C4-2B (cell line): ENCODE measurements around the gene GOLGA6L7.
"Not testable (repeated sequence)": the region's sequence is repeated elsewhere in the genome, so short reads cannot be mapped to it uniquely, and the experiment has no call there.

Source experiments
- CTCF ChIP-seq: fragments of 450-650 bp; conservative IDR thresholded peaks from 2 replicates; pipeline ENCODE4 v1.5.1; 2017; ENCODE audit warnings: mild to moderate bottlenecking
- ZFX ChIP-seq: fragments of 450-650 bp; IDR thresholded peaks from 2 replicates; pipeline ENCODE4 v1.6.1; 2017

- not testable (repeated sequence) for TF ChIP-seq CTCF, ZFX
Measured at GRCh38 chr15:28834957-28835585, 13.4 kb downstream of the GOLGA6L7 start.
